Peyer's patch (tissue), 4 donors: Measurements from ENCODE around the gene DNAJC10. TPM values are rescaled to one million over a fixed set of nuclear protein-coding genes. Genes with fewer than 3 reads are reported as not detected.

Experiments
- DNase-seq, 3 donors: peaks; one replicate each; pipeline ENCODE4 v3.0.0-alpha.2; 2017 to 2019
- H3K27ac ChIP-seq, 4 donors: fragments of 200-600 bp; sonication (generic); one replicate each; pipeline ENCODE4 v1.5.1; 2016 to 2019
- H3K27me3 ChIP-seq, 2 donors: fragments of 200-600 bp; sonication (generic); one replicate each; pipeline ENCODE4 v1.5.1; 2019
- H3K36me3 ChIP-seq, 3 donors: fragments of 200-600 bp; sonication (generic); one replicate each; pipeline ENCODE4 v1.5.1; 2016 to 2019
- H3K4me1 ChIP-seq, 4 donors: fragments of 200-600 bp; sonication (generic); one replicate each; pipeline ENCODE4 v1.5.1; 2016 to 2019
- H3K4me3 ChIP-seq, 4 donors: fragments of 200-600 bp; sonication (generic); 1 replicate in 3 of 4; 2 replicates in 1 of 4; pipeline ENCODE4 v1.5.1; 2016 to 2019; ENCODE audit warnings: mild to moderate bottlenecking in 1 of 4
- H3K9me3 ChIP-seq, 4 donors: fragments of 200-600 bp; sonication (generic); one replicate each; pipeline ENCODE4 v1.5.1; 2016 to 2019; ENCODE audit warnings: mild to moderate bottlenecking in 1 of 4
- CTCF ChIP-seq, 6 experiments: fragments of 450-650 bp in 4 of 6; fragments of 200-600 bp in 2 of 6; sonication (generic) in 1 of 6; IDR thresholded peaks; one replicate each; pipeline ENCODE4 v1.5.1; 2017 to 2019; ENCODE audit warnings: antibody characterized with exemption in 6 of 6, mild to moderate bottlenecking in 3 of 6, moderate library complexity in 1 of 6
- POLR2A ChIP-seq, 2 donors: fragments of 450-650 bp; IDR thresholded peaks; one replicate each; pipeline ENCODE4 v1.5.1; 2017; ENCODE audit warnings: antibody characterized with exemption in 2 of 2, mild to moderate bottlenecking in 2 of 2, moderate library complexity in 2 of 2
- small RNA-seq, 2 donors: library from RNA; depleted of rRNA; stranded (forward); fragments of <200 nt; gene quantifications; one replicate each; pipeline ENCODE3, GENCODE V24; 2016
- total RNA-seq, 4 donors: library from RNA; depleted of rRNA; stranded (reverse); fragments of >200 nt; gene quantifications; one replicate each; pipeline ENCODE4 v1.1.0, GENCODE V29; 2016

Gene DNAJC10
- total RNA-seq, 4 donors from 2014 or later = 22.9 to 58.6 (median 33.4) TPM

- Histone ChIP-seq H3K4me1 (no peaks in the 10 kb centered on the region), H3K27ac (no peak overlapping the region), H3K4me3 (no peak overlapping the region), H3K36me3 (no peaks in the 10 kb centered on the region), H3K9me3 (no peaks in the 10 kb centered on the region), H3K27me3 (no peaks in the 10 kb centered on the region)
- no peak for TF ChIP-seq POLR2A (IDR thresholded peaks at IDR 0.05)
- no peak for TF ChIP-seq CTCF (IDR thresholded peaks at IDR 0.05)
- no peak for DNase-seq
Measured at GRCh38 chr2:182836451-182836850, 120.4 kb downstream of the DNAJC10 start.

Small RNA genes lying within 50 kb of the gene (small RNA-seq; reads per million reads assigned to genes)
- 0 reads per million in 2 donors for gene RF00019

Other genes starting within 250 kb of the DNAJC10 start
- gene FRZB, start 150.4 kb downstream of the DNAJC10 start, total RNA-seq = 1 to 10 TPM; 3.0 to 9.1 (median 4.5) TPM